Neural progenitor cell (in vitro differentiated cells): ENCODE results near the gene MZB1. TPM values are rescaled to one million over a fixed set of nuclear protein-coding genes. Genes with fewer than 3 reads are reported as not detected.
A peak's percentile ranks its signal among the peaks of the same experiment; 100 is the strongest.

ENCODE experiments used
- DNase-seq: peaks from one replicate; pipeline ENCODE4 v3.0.0-alpha.2; 2016; ENCODE audit warnings: low spot score
- H2AFZ ChIP-seq: fragments of 200-600 bp; sonication (generic); replicated peaks from 2 replicates; pipeline ENCODE4 v1.6.1; 2016; ENCODE audit warnings: antibody characterized with exemption
- H3F3A ChIP-seq: fragments of 200-600 bp; sonication (generic); 2 replicates; pipeline ENCODE4 v1.6.1; 2016; ENCODE audit warnings: antibody characterized with exemption, low read depth
- H3K27ac ChIP-seq: fragments of 200-600 bp; sonication (generic); 2 replicates; pipeline ENCODE4 v1.5.1; 2016; ENCODE audit warnings: mild to moderate bottlenecking
- H3K27me3 ChIP-seq: fragments of 200-600 bp; sonication (generic); 2 replicates; pipeline ENCODE4 v1.6.1; 2016; ENCODE audit warnings: mild to moderate bottlenecking, moderate library complexity
- H3K36me3 ChIP-seq: fragments of 200-600 bp; sonication (generic); 2 replicates; pipeline ENCODE4 v1.5.1; 2016
- H3K4me1 ChIP-seq: fragments of 200-600 bp; sonication (generic); 2 replicates; pipeline ENCODE4 v1.6.1; 2016; ENCODE audit warnings: mixed run types
- H3K4me2 ChIP-seq: fragments of 200-600 bp; sonication (generic); 2 replicates; pipeline ENCODE4 v1.6.1; 2016
- H3K4me3 ChIP-seq: fragments of 200-600 bp; sonication (generic); 2 replicates; pipeline ENCODE4 v1.5.1; 2016
- H3K79me2 ChIP-seq: fragments of 200-600 bp; sonication (generic); 2 replicates; pipeline ENCODE4 v1.6.1; 2016; ENCODE audit warnings: low read depth
- H3K9ac ChIP-seq: fragments of 200-600 bp; sonication (generic); 2 replicates; pipeline ENCODE4 v1.6.1; 2016
- H3K9me3 ChIP-seq: fragments of 200-600 bp; sonication (generic); 2 replicates; pipeline ENCODE4 v1.5.1; 2016; ENCODE audit warnings: low read depth
- H4K20me1 ChIP-seq: fragments of 200-600 bp; sonication (generic); 2 replicates; pipeline ENCODE4 v1.6.1; 2016; ENCODE audit warnings: low read depth
- H3K27ac Mint-ChIP-seq: 3 replicates; pipeline ENCODE4 v1.8.0; 2021; ENCODE audit warnings: mixed read lengths
- H3K27me3 Mint-ChIP-seq: 2 replicates; pipeline ENCODE4 v1.8.0; 2022; ENCODE audit warnings: low read depth, mild to moderate bottlenecking, inconsistent platforms, moderate library complexity, mixed read lengths; ENCODE audit not compliant: insufficient read depth
- H3K36me3 Mint-ChIP-seq: 3 replicates; pipeline ENCODE4 v1.8.0; 2021; ENCODE audit warnings: mixed read lengths
- H3K4me1 Mint-ChIP-seq: 3 replicates; pipeline ENCODE4 v1.8.0; 2021; ENCODE audit warnings: mixed read lengths
- H3K4me3 Mint-ChIP-seq: 3 replicates; pipeline ENCODE4 v1.8.0; 2021; ENCODE audit warnings: mild to moderate bottlenecking, moderate library complexity, mixed read lengths
- H3K9me3 Mint-ChIP-seq: 3 replicates; pipeline ENCODE4 v1.8.0; 2020; ENCODE audit warnings: mixed read lengths
- CTCF ChIP-seq: fragments of 200-600 bp; sonication (generic); IDR thresholded peaks from 2 replicates; pipeline ENCODE4 v1.5.1; 2017; ENCODE audit warnings: antibody characterized with exemption, mild to moderate bottlenecking
- EZH2 ChIP-seq: fragments of 200-600 bp; sonication (generic); IDR thresholded peaks from 2 replicates; pipeline ENCODE4 v1.6.1; 2017; ENCODE audit warnings: antibody characterized with exemption, mild to moderate bottlenecking, moderate library complexity
- EZH2phosphoT487 ChIP-seq: fragments of 200-600 bp; sonication (generic); IDR thresholded peaks from 2 replicates; pipeline ENCODE4 v1.6.1; 2017; ENCODE audit warnings: antibody characterized with exemption
- total RNA-seq: library from RNA; depleted of rRNA; stranded (reverse); fragments of >200 nt; gene quantifications from 2 replicates; pipeline ENCODE4 v1.2.3, GENCODE V29; 2015; ENCODE audit warnings: low replicate concordance

Gene MZB1
- total RNA-seq, 1 donor from 2014 or later: not detected

GRCh38 chr5:139419226-139420192 is 29.8 kb upstream of the MZB1 start:
- H3K4me2 ChIP-seq: peak overlapping the region; percentile 77
- H3K9me3 ChIP-seq: no peaks in the 10 kb centered on the region
- TF ChIP-seq EZH2 (no peak), EZH2phosphoT487 (peak; percentile 69)
- no peaks in the 10 kb centered on the region for H3K27me3 Mint-ChIP-seq
- peaks cover 42% of the 10 kb centered on the region for H3F3A ChIP-seq
- H3K79me2 ChIP-seq: no peaks in the 10 kb centered on the region
- no peaks in the 10 kb centered on the region for H3K36me3 ChIP-seq
- H3K27ac Mint-ChIP-seq: no peak overlapping the region
- no peaks in the 10 kb centered on the region for H3K27me3 ChIP-seq
- no peak overlapping the region for H3K4me3 Mint-ChIP-seq
- peak overlapping the region; percentile 24 for H3K4me3 ChIP-seq
- no peaks in the 10 kb centered on the region for H3K9me3 Mint-ChIP-seq
- H3K36me3 Mint-ChIP-seq: peaks cover 18% of the 10 kb centered on the region
- H3K4me1 ChIP-seq: peaks cover 38% of the 10 kb centered on the region
- H3K27ac ChIP-seq: peak overlapping the region; percentile 82
- H3K9ac ChIP-seq: no peak overlapping the region
- no peak overlapping the region for H2AFZ ChIP-seq
- DNase-seq: peak; percentile 80
- no peaks in the 10 kb centered on the region for H4K20me1 ChIP-seq
- peaks cover 26% of the 10 kb centered on the region for H3K4me1 Mint-ChIP-seq

GRCh38 chr5:139418793-139419192 is 29.1 kb upstream of the MZB1 start:
- no peaks in the 10 kb centered on the region for H3K27me3 Mint-ChIP-seq
- peaks cover 38% of the 10 kb centered on the region for H3K4me1 ChIP-seq
- no peaks in the 10 kb centered on the region for H3K9me3 Mint-ChIP-seq
- TF ChIP-seq EZH2: no peak
- TF ChIP-seq EZH2phosphoT487: no peak
- TF ChIP-seq CTCF: no peak
- H3K4me2 ChIP-seq: peak overlapping the region; percentile 77
- H3K4me3 ChIP-seq: no peak overlapping the region
- no peak overlapping the region for H3K9ac ChIP-seq
- H2AFZ ChIP-seq: no peak overlapping the region
- H3K36me3 Mint-ChIP-seq: peaks cover 13% of the 10 kb centered on the region
- H3K27ac Mint-ChIP-seq: no peak overlapping the region
- H4K20me1 ChIP-seq: no peaks in the 10 kb centered on the region
- no peak overlapping the region for H3K4me3 Mint-ChIP-seq
- no peaks in the 10 kb centered on the region for H3K36me3 ChIP-seq
- peak; percentile 40 for DNase-seq
- no peaks in the 10 kb centered on the region for H3K27me3 ChIP-seq
- no peak overlapping the region for H3K27ac ChIP-seq
- no peaks in the 10 kb centered on the region for H3K79me2 ChIP-seq
- H3F3A ChIP-seq: peaks cover 42% of the 10 kb centered on the region
- H3K9me3 ChIP-seq: no peaks in the 10 kb centered on the region
- H3K4me1 Mint-ChIP-seq: peaks cover 26% of the 10 kb centered on the region

- no peak overlapping the region for H3K27ac Mint-ChIP-seq
- Histone ChIP-seq H3K79me2 (no peaks in the 10 kb centered on the region), H3K36me3 (no peaks in the 10 kb centered on the region), H3K9me3 (no peaks in the 10 kb centered on the region), H3K9ac (no peak overlapping the region), H3F3A (peaks cover 42% of the 10 kb centered on the region), H3K27me3 (no peaks in the 10 kb centered on the region), H3K4me2 (no peak overlapping the region), H3K4me3 (no peak overlapping the region), H2AFZ (no peak overlapping the region), H3K27ac (no peak overlapping the region), H3K4me1 (peaks cover 38% of the 10 kb centered on the region), H4K20me1 (no peaks in the 10 kb centered on the region)
- H3K9me3 Mint-ChIP-seq: no peaks in the 10 kb centered on the region
- H3K4me1 Mint-ChIP-seq: peaks cover 22% of the 10 kb centered on the region
- peaks cover 11% of the 10 kb centered on the region for H3K36me3 Mint-ChIP-seq
- H3K4me3 Mint-ChIP-seq: no peak overlapping the region
- TF ChIP-seq EZH2phosphoT487: no peak
- no peak for TF ChIP-seq EZH2
- TF ChIP-seq CTCF: no peak
- DNase-seq: no peak
- H3K27me3 Mint-ChIP-seq: no peaks in the 10 kb centered on the region
Measured at GRCh38 chr5:139417214-139417613, 27.5 kb upstream of the MZB1 start.

- Mint-ChIP-seq H3K9me3 (no peaks in the 10 kb centered on the region), H3K27ac (no peak overlapping the region), H3K27me3 (no peaks in the 10 kb centered on the region), H3K4me3 (no peak overlapping the region), H3K4me1 (peaks cover 22% of the 10 kb centered on the region), H3K36me3 (peaks cover 10% of the 10 kb centered on the region)
- H3K9ac ChIP-seq: no peak overlapping the region
- peaks cover 35% of the 10 kb centered on the region for H3K4me1 ChIP-seq
- no peak overlapping the region for H3K27ac ChIP-seq
- H3F3A ChIP-seq: peaks cover 40% of the 10 kb centered on the region
- DNase-seq: no peak
- H3K4me2 ChIP-seq: no peak overlapping the region
- no peaks in the 10 kb centered on the region for H3K36me3 ChIP-seq
- H3K27me3 ChIP-seq: no peaks in the 10 kb centered on the region
- no peak for TF ChIP-seq EZH2phosphoT487
- no peak for TF ChIP-seq CTCF
- H3K9me3 ChIP-seq: no peaks in the 10 kb centered on the region
- H4K20me1 ChIP-seq: no peaks in the 10 kb centered on the region
- no peaks in the 10 kb centered on the region for H3K79me2 ChIP-seq
- H2AFZ ChIP-seq: no peak overlapping the region
- H3K4me3 ChIP-seq: no peak overlapping the region
Measured at GRCh38 chr5:139416651-139417050, 26.9 kb upstream of the MZB1 start.
